ENCODE measurements around the gene TMTC1.

GRCh38 chr12:29783773-29784666 lies at the start of gene TMTC1:
- TF ChIP-seq, protein P1, sequence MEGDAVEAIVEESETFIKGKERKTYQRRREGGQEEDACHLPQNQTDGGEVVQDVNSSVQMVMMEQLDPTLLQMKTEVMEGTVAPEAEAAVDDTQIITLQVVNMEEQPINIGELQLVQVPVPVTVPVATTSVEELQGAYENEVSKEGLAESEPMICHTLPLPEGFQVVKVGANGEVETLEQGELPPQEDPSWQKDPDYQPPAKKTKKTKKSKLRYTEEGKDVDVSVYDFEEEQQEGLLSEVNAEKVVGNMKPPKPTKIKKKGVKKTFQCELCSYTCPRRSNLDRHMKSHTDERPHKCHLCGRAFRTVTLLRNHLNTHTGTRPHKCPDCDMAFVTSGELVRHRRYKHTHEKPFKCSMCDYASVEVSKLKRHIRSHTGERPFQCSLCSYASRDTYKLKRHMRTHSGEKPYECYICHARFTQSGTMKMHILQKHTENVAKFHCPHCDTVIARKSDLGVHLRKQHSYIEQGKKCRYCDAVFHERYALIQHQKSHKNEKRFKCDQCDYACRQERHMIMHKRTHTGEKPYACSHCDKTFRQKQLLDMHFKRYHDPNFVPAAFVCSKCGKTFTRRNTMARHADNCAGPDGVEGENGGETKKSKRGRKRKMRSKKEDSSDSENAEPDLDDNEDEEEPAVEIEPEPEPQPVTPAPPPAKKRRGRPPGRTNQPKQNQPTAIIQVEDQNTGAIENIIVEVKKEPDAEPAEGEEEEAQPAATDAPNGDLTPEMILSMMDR (IDR thresholded peaks at IDR 0.05 in 8 of 11, conservative IDR thresholded peaks at IDR 0.05 in 3 of 11), result no peak
- TF ChIP-seq POLR2AphosphoS5 (IDR thresholded peaks at IDR 0.05), result peak in 2 of 3 donors; percentile 65 to 76
- no peak for TF ChIP-seq POLR2A (IDR thresholded peaks at IDR 0.05)

All from spleen (tissue), 7 donors.